ENCODE results near the gene KCTD3. TPM values are rescaled to one million over a fixed set of nuclear protein-coding genes. Genes with fewer than 3 reads are reported as not detected.

The KCTD3 gene
- 68.1 and 101 TPM in 2 replicates for total RNA-seq (2016; rRNA removed; fragmentation: Illumina TruSeq; extraction: Trizol)
- 21.1 and 25.6 TPM in 2 replicates for total RNA-seq (2016; cell fraction: cytosol; rRNA removed; fragmentation: Illumina TruSeq; extraction: Trizol; ENCODE audit: low read depth)
- total RNA-seq (2016; cell fraction: insoluble cytoplasmic fraction; rRNA removed; fragmentation: Illumina TruSeq; extraction: Trizol) = 62.7 and 95.7 TPM in 2 replicates
- 67.6 and 75.5 TPM in 2 replicates for total RNA-seq (2016; cell fraction: membrane; rRNA removed; fragmentation: Illumina TruSeq; extraction: Trizol)
- total RNA-seq (2016; cell fraction: nucleus; rRNA removed; fragmentation: Illumina TruSeq; extraction: Trizol) = 61.8 and 68.8 TPM in 2 replicates
- 42.1 and 49.8 TPM in 2 replicates for polyA plus RNA-seq (2011; rRNA removed)
- 28.9 and 30.6 TPM in 2 replicates for polyA plus RNA-seq (2011; cell fraction: cytosol; rRNA removed)
- polyA plus RNA-seq (2011; cell fraction: nucleus; rRNA removed) = 39.0 and 39.4 TPM in 2 replicates
- polyA plus RNA-seq (2012) = 26.8 and 35.9 TPM in 2 replicates
- polyA plus RNA-seq (2016; cell fraction: cytosol; fragmentation: Illumina TruSeq; extraction: Trizol; ENCODE audit: low read depth) = 9.7 and 10.6 TPM in 2 replicates
- polyA plus RNA-seq (2016; cell fraction: insoluble cytoplasmic fraction; fragmentation: Illumina TruSeq; extraction: Trizol; ENCODE audit: low read depth) = 81.8 and 89.6 TPM in 2 replicates
- polyA plus RNA-seq (2016; cell fraction: membrane; fragmentation: Illumina TruSeq; extraction: Trizol; ENCODE audit: low read depth) = 32.1 and 35.4 TPM in 2 replicates
- 79.5 and 81.4 TPM in 2 replicates for polyA plus RNA-seq (2016; cell fraction: nucleus; fragmentation: Illumina TruSeq; extraction: Trizol; ENCODE audit: insufficient read depth, low read depth)
- 59.2 and 101 TPM in 2 replicates for polyA minus RNA-seq (2011; rRNA and poly(A)+ RNA removed; ENCODE audit: low replicate concordance)
- 37.6 and 40.1 TPM in 2 replicates for polyA minus RNA-seq (2011; cell fraction: cytosol; rRNA and poly(A)+ RNA removed)
- 82.1 and 91.3 TPM in 2 replicates for polyA minus RNA-seq (2011; cell fraction: nucleus; rRNA and poly(A)+ RNA removed)
- Bru-seq, nascent RNA = percentile 92 among the genes with signal in this experiment
- percentile 88 among the genes with signal in this experiment for BruChase-seq, experiment 1, labeled RNA remaining after a 6-hour chase
- BruChase-seq, experiment 2, labeled RNA remaining after a 2-hour chase = percentile 86 among the genes with signal in this experiment
- long read RNA-seq, experiment 1, partial matches to known transcripts = 2 of 8 reads
- long read RNA-seq, experiment 1, other reads (novel, unspliced or antisense) = 2 of 8 reads
- long read RNA-seq, experiment 2, transcript KCTD3-201 (18 exons, 3,931 nt) = major isoform, 8 of 52 reads
- long read RNA-seq, experiment 2, partial matches to known transcripts = 3 of 52 reads
- long read RNA-seq, experiment 2, other reads (novel, unspliced or antisense) = 41 of 52 reads

DNA sequence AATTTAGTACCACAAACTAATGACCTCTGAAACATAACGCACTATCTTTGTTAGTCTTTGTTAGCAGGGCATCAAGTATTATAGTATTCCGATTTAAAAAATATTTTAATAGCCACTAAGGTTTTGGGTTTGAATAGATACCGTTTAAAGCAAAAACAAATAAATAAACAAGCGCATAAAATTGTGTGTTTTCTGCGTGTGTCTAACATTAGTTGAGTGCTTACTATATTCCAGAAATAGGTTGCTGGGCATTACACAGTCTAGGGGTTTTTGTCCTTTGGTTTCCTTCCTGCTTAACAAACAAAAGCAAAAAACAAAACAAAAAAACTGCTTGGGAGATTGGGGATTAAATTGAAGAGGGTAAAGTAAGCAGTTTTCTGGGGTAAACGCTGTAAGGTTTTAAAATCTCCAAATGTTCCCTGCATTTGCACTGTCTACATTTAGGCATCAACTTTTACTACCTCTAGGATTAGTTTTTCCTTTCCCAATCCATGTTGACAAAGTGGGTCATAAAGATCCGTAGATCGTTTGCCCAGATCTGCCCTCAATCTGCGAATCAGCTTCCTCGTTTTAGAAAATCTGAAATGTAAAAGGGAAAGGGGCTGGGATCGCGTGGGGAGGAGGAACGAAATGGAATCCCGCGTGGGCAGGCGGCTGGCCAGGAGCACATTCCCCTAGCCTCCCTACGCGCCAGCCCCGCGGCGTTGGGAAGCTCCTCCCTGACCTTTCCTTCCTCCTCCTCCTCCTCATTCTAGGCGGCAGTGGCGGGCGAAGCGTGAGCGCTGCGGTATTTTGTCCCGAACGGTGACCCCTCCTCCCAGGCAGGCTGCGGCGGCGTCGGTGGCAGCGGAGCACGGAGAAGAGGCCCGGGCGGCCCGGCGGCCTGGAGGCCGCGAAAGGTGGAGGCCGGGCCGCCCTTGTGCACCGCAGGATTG is at the start of gene KCTD3:
Gene KCTD3, plus strand, starts transcription at position 749 of the 935 bp plus-strand sequence. CDS start 382 bp downstream, outside the sequence.
- Histone ChIP-seq H3K79me2 (ENCODE audit: insufficient read depth, low read length) (peaks cover 50% of the 10 kb centered on the region), H4K20me1 (ENCODE audit: insufficient read depth, low read length) (peaks cover 18% of the 10 kb centered on the region), H3K27ac (ENCODE audit: extremely low read length, insufficient read depth, low read length) (peak within 1 kb of the TSS; percentile 88), H3K4me3 (replicated peaks in 1 of 3; ENCODE audit: insufficient read depth in 1 of 3, low read depth in 2 of 3, low read length in 3 of 3) (peak within 1 kb of the TSS; percentile 85 to 92 (median 86)), H3K4me2 (ENCODE audit: low read depth, low read length) (peak within 1 kb of the TSS; percentile 82), H3K9ac (ENCODE audit: insufficient read depth, low read depth, low read length) (peak within 1 kb of the TSS; percentile 82), H3K9me3 (ENCODE audit: low read length) (no peaks in the 10 kb centered on the region), H2AFZ (ENCODE audit: low read length) (peak within 1 kb of the TSS; percentile 75), H3K4me1 (ENCODE audit: insufficient read depth, low read length) (peaks cover 33% of the 10 kb centered on the region), H3K36me3 (replicated peaks in 1 of 2; ENCODE audit: control insufficient read depth in 1 of 2, insufficient read depth in 2 of 2, low read length in 2 of 2) (no peaks in the 10 kb centered on the region), H3K27me3 (ENCODE audit: control insufficient read depth in 1 of 2, insufficient read depth in 2 of 2, low read length in 2 of 2) (no peaks in the 10 kb centered on the region; a peak in 1 of 5 replicates)
- TSS peak; percentile 81 for BruUV-seq (replicated peaks)
- CTCF ChIA-PET (ENCODE audit: low intra/inter-chr PET ratio, low total read pairs) = no interaction called here
- WGBS (ENCODE audit: low lambda C conversion rate) = 10% methylated on average over 19 of the region's 44 CpGs
- POLR2A ChIA-PET = interaction anchor here (0.6 to 4.7 kb wide), 3 partner anchors 9 to 1482 kb away, joined by 3 to 39 read pairs (median 3); no protein-coding TSS in a partner anchor
- FAIRE-seq = peak; percentile 56
- peak; percentile 83 for ATAC-seq
- intact Hi-C loops (cut with micrococcal nuclease; ENCODE audit: unreplicated experiment) = loop anchor here (1.0 kb wide), 1 partner anchor 9 kb away; no protein-coding TSS in a partner anchor
- peak; percentile 64 for DNase-seq (ENCODE audit: low spot score)
- in situ Hi-C loops (cut with HindIII; ENCODE audit: extremely low pct_ligation_motif_present, low pct_unique_long_range_greater_than_20kb) = no loop called here
- TF ChIP-seq ZSCAN31 (CRISPR knock-in tag; IDR thresholded peaks at IDR 0.05; ENCODE audit: low read depth) (peak; percentile 78; the same call in 1 of the 2 replicates), BRD4 (CRISPR knock-in tag; IDR thresholded peaks at IDR 0.05) (no peak; the same call in 1 of the 2 replicates)
- TF ChIP-seq, protein P1, sequence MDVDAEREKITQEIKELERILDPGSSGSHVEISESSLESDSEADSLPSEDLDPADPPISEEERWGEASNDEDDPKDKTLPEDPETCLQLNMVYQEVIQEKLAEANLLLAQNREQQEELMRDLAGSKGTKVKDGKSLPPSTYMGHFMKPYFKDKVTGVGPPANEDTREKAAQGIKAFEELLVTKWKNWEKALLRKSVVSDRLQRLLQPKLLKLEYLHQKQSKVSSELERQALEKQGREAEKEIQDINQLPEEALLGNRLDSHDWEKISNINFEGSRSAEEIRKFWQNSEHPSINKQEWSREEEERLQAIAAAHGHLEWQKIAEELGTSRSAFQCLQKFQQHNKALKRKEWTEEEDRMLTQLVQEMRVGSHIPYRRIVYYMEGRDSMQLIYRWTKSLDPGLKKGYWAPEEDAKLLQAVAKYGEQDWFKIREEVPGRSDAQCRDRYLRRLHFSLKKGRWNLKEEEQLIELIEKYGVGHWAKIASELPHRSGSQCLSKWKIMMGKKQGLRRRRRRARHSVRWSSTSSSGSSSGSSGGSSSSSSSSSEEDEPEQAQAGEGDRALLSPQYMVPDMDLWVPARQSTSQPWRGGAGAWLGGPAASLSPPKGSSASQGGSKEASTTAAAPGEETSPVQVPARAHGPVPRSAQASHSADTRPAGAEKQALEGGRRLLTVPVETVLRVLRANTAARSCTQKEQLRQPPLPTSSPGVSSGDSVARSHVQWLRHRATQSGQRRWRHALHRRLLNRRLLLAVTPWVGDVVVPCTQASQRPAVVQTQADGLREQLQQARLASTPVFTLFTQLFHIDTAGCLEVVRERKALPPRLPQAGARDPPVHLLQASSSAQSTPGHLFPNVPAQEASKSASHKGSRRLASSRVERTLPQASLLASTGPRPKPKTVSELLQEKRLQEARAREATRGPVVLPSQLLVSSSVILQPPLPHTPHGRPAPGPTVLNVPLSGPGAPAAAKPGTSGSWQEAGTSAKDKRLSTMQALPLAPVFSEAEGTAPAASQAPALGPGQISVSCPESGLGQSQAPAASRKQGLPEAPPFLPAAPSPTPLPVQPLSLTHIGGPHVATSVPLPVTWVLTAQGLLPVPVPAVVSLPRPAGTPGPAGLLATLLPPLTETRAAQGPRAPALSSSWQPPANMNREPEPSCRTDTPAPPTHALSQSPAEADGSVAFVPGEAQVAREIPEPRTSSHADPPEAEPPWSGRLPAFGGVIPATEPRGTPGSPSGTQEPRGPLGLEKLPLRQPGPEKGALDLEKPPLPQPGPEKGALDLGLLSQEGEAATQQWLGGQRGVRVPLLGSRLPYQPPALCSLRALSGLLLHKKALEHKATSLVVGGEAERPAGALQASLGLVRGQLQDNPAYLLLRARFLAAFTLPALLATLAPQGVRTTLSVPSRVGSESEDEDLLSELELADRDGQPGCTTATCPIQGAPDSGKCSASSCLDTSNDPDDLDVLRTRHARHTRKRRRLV (CRISPR knock-in tag; IDR thresholded peaks at IDR 0.05) = no peak
- TF ChIP-seq, protein P2, sequence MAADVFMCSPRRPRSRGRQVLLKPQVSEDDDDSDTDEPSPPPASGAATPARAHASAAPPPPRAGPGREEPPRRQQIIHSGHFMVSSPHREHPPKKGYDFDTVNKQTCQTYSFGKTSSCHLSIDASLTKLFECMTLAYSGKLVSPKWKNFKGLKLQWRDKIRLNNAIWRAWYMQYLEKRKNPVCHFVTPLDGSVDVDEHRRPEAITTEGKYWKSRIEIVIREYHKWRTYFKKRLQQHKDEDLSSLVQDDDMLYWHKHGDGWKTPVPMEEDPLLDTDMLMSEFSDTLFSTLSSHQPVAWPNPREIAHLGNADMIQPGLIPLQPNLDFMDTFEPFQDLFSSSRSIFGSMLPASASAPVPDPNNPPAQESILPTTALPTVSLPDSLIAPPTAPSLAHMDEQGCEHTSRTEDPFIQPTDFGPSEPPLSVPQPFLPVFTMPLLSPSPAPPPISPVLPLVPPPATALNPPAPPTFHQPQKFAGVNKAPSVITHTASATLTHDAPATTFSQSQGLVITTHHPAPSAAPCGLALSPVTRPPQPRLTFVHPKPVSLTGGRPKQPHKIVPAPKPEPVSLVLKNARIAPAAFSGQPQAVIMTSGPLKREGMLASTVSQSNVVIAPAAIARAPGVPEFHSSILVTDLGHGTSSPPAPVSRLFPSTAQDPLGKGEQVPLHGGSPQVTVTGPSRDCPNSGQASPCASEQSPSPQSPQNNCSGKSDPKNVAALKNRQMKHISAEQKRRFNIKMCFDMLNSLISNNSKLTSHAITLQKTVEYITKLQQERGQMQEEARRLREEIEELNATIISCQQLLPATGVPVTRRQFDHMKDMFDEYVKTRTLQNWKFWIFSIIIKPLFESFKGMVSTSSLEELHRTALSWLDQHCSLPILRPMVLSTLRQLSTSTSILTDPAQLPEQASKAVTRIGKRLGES (CRISPR knock-in tag; IDR thresholded peaks at IDR 0.05; ENCODE audit: borderline replicate concordance) = no peak
- TF ChIP-seq, protein P3, sequence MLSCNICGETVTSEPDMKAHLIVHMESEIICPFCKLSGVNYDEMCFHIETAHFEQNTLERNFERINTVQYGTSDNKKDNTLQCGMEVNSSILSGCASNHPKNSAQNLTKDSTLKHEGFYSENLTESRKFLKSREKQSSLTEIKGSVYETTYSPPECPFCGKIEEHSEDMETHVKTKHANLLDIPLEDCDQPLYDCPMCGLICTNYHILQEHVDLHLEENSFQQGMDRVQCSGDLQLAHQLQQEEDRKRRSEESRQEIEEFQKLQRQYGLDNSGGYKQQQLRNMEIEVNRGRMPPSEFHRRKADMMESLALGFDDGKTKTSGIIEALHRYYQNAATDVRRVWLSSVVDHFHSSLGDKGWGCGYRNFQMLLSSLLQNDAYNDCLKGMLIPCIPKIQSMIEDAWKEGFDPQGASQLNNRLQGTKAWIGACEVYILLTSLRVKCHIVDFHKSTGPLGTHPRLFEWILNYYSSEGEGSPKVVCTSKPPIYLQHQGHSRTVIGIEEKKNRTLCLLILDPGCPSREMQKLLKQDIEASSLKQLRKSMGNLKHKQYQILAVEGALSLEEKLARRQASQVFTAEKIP (CRISPR knock-in tag; IDR thresholded peaks at IDR 0.05; ENCODE audit: borderline replicate concordance) = no peak

Measured in HepG2 (cell line).